AG09309 (cell line): Measurements from ENCODE around the gene DNAJB8.

Experiments
- DNase-seq: peaks from one replicate; pipeline ENCODE4 v3.0.0-alpha.2; 2010; ENCODE audit warnings: low read depth
- H3K4me3 ChIP-seq: 2 replicates; pipeline ENCODE4 v1.5.1; 2011; ENCODE audit warnings: mild to moderate bottlenecking, low read depth, low read length, moderate library complexity; ENCODE audit not compliant: control insufficient read depth
- CTCF ChIP-seq: IDR thresholded peaks from 2 replicates; pipeline ENCODE4 v1.5.1; 2011; ENCODE audit warnings: mild to moderate bottlenecking, low read depth, low read length, inconsistent platforms; ENCODE audit not compliant: insufficient read depth, control insufficient read depth; ENCODE audit errors: missing control alignments

DNAJB8 gene

GRCh38 chr3:128487538-128487812 lies 20.8 kb upstream of the DNAJB8 start:
- TF ChIP-seq CTCF: no peak
- no peak for DNase-seq
- H3K4me3 ChIP-seq: peak overlapping the region; percentile 95

- DNase-seq: no peak
- TF ChIP-seq CTCF: no peak
- H3K4me3 ChIP-seq: peak overlapping the region; percentile 95
Observed at GRCh38 chr3:128486681-128487537, 20.2 kb upstream of the DNAJB8 start.

- TF ChIP-seq CTCF: no peak
- H3K4me3 ChIP-seq: peak overlapping the region; percentile 95
- no peak for DNase-seq
Observed at GRCh38 chr3:128486205-128486628, 19.5 kb upstream of the DNAJB8 start.

- peak overlapping the region; percentile 95 for H3K4me3 ChIP-seq
- TF ChIP-seq CTCF: no peak
- no peak for DNase-seq
Observed at GRCh38 chr3:128485282-128486204, 18.9 kb upstream of the DNAJB8 start.

- DNase-seq: no peak
- TF ChIP-seq CTCF: no peak
- H3K4me3 ChIP-seq: peak overlapping the region; percentile 95
Observed at GRCh38 chr3:128484404-128485281, 18.0 kb upstream of the DNAJB8 start.
